Fibroblast of the aortic adventitia (primary cell): ENCODE results near the gene VAMP8. TPM values are rescaled to one million over a fixed set of nuclear protein-coding genes. Genes with fewer than 3 reads are reported as not detected.

Source experiments
- DNase-seq: peaks from one replicate; pipeline ENCODE4 v3.0.0-alpha.2; 2010; ENCODE audit warnings: low read depth
- H3K4me3 ChIP-seq: 2 replicates; pipeline ENCODE4 v1.5.1; 2011; ENCODE audit warnings: low read depth, mild to moderate bottlenecking, control low read depth, low read length, moderate library complexity
- total RNA-seq: library from RNA; depleted of rRNA; stranded (reverse); fragments of >200 nt; gene quantifications from 2 replicates; pipeline ENCODE4 v1.2.3, GENCODE V29; 2012; ENCODE audit warnings: low replicate concordance
- TF ChIP-seq, protein P1 (sequence below): IDR thresholded peaks from 2 replicates; pipeline ENCODE4 v1.5.1; 2011; ENCODE audit warnings: mild to moderate bottlenecking, low read length, control low read depth, inconsistent platforms; ENCODE audit not compliant: insufficient read depth

The VAMP8 gene
- total RNA-seq, 1 donor: 0.54 TPM

DNA sequence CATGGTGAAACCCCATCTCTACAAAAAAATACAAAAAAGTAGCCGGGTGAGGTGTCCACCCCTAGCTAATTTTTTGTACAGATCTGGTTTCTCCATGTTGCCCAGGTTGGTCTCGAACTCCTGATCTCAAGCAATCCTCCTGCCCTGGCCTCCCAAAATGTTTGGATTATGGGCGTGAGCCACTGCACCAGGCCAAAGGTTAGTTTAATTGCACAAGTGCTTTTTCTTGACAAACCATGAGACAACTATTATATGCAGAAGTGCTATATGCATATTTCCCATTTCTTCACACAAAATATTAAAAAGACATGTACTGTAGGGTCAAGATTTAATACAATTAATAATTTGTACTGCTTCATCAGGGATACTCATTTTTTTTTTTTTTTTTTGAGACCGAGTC is 11.1 kb upstream of the VAMP8 start:
- TF ChIP-seq, protein P1, sequence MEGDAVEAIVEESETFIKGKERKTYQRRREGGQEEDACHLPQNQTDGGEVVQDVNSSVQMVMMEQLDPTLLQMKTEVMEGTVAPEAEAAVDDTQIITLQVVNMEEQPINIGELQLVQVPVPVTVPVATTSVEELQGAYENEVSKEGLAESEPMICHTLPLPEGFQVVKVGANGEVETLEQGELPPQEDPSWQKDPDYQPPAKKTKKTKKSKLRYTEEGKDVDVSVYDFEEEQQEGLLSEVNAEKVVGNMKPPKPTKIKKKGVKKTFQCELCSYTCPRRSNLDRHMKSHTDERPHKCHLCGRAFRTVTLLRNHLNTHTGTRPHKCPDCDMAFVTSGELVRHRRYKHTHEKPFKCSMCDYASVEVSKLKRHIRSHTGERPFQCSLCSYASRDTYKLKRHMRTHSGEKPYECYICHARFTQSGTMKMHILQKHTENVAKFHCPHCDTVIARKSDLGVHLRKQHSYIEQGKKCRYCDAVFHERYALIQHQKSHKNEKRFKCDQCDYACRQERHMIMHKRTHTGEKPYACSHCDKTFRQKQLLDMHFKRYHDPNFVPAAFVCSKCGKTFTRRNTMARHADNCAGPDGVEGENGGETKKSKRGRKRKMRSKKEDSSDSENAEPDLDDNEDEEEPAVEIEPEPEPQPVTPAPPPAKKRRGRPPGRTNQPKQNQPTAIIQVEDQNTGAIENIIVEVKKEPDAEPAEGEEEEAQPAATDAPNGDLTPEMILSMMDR: no peak
- no peak for DNase-seq
- H3K4me3 ChIP-seq: no peak overlapping the region

DNA sequence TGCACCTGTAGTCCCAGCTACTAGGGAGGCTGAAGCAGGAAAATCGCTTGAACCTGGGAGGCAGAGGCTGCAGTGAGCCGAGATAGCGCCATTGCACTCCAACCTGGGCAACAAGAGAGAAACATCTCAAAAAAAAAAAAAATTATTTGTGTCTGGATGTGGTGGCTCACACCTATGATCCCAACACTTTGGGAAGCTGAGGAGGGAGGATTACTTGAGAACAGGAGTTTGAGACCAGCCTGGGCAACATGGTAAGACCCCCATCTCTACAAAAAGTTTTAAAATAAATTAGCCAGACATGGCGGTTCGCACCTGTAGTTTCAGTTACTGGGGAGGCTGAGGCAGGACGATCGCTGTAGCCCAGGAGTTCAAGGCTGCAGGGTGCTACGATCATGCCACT is 1.6 kb upstream of the VAMP8 start:
- H3K4me3 ChIP-seq: no peak overlapping the region
- no peak for DNase-seq
- TF ChIP-seq, protein P1: no peak

DNA sequence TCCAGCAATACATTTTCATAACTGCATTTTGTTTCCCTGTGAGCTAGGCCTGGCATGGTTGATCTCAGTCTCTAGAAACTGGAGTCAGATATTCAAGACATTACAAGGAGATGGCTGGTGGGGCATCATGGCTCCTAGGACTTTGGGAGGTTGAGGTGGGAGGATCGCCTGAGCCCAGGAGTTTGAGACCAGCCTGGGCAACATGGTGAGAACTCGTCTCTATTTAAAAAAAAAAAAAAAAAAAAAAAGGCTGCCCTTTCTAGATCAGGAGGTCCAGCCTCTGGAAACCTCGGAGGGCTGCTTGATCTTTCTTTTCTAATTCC is 362 bp upstream of the VAMP8 start:
- no peak overlapping the region for H3K4me3 ChIP-seq
- no peak for DNase-seq
- TF ChIP-seq, protein P1: no peak

DNA sequence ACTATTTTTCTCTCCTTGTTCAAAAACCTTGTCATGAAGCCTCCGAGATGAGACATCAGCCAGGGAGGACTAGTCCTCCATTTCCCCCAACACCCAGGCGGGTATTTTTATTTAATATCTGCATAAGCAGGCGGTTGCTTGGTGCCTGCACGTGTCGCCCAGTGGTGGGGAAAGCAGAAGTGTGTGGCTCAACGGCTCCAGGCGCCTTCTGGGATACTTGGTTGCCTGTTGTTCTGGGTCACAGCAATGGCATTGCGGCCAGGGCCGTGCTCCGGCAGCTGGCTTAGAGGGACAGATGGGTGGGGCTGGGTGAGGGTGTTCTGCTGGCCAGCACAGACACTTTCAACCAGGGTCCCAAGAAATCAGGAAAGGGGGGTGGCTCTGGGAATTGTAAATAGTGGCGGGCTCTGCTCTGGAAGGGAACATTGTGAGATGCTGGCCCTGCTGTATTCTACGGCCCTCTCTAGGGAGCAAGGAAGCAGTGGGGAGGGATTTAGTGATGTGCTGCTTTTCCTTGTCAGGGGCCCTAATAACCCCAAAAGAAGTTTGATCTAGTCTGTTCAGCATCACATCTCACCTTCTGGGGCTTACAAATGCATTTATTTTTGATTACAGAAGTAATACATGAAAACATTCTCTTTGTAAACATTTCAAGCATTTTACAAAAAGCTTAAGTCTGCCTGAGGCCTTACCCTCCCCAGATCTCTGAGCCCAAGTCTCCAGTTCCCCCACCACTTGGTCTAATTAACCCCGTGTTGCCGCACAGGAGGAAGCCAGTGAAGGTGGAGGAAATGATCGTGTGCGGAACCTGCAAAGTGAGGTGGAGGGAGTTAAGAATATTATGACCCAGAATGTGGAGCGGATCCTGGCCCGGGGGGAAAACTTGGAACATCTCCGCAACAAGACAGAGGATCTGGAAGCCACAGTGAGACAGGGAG is 1.1 kb downstream of the VAMP8 start:
- TF ChIP-seq, protein P1: no peak
- no peak for DNase-seq

DNA sequence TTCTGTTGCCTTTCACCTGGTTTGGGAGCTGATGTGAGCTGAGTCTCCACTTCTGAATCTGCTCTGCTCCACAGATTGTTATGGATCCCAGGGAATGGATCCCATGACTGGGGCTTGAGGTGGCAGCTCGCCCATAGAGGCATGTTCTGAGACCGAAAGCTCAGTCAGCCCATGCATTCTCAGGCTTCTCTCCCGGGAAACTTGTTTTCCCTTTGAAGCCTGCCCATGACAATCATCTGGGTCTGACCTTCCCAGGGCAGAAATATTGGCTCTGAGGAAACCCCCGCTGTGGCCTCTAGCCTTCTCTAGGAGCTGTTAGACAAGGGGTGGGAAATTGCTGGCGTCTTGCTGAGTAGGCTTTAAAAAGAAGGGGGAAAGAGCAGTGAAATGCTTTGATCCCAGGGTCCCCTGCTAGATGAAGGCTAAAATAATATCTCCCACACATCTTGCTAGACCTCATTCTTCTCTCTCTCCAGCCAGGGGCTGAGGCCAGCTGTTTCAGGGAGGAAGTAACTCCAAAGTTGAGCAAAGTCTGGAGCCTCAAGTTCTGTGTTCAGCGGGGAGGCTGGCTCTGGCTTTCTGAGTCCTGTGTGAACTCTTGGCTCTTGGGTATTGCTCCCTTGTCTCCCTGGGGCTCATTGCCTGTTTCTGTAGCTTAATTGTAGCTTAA is 2.0 kb downstream of the VAMP8 start:
- DNase-seq: no peak
- no peak overlapping the region for H3K4me3 ChIP-seq
- TF ChIP-seq, protein P1: no peak

More for the DNA sequence above, 1.1 kb downstream of the VAMP8 start:
- no peak overlapping the region for H3K4me3 ChIP-seq

DNA sequence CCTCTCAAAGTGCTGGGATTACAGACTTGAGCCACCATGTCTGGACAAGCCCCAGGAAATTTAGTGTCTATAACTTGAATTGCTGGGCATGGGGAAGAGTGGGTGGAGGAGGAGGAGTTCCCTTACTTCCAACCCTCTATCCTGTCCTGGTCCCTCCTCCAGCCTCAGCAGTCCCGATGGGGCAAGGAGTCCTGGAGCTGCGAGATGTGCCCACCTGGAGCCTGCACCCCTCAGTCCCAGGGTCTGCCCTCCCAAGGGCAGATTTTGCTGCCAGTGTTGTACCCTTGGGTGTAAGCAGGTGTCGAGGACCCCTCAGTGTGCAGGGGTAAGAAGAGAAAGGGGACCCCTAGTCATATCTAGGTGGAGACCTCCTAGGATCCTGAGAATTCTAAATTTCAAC is 2.8 kb downstream of the VAMP8 start:
- H3K4me3 ChIP-seq: no peak overlapping the region
- no peak for DNase-seq

More for the DNA sequence above, 2.8 kb downstream of the VAMP8 start:
- TF ChIP-seq, protein P1: no peak
